Gastroesophageal sphincter (tissue), 4 donors: ENCODE results near the gene CRY2. TPM values are rescaled to one million over a fixed set of nuclear protein-coding genes. Genes with fewer than 3 reads are reported as not detected.

Source experiments
- ATAC-seq: fragments of 150-250 bp; one replicate; pipeline ENCODE4 v1.9.1; 2016; ENCODE audit warnings: mild to moderate bottlenecking, moderate library complexity
- H3K27ac ChIP-seq, 4 donors: fragments of 200-600 bp; sonication (generic) in 3 of 4; 1 replicate in 3 of 4; 2 replicates in 1 of 4; pipeline ENCODE4 v1.5.1; 2016 to 2019
- H3K27me3 ChIP-seq: fragments of 200-600 bp; sonication (generic); one replicate; pipeline ENCODE4 v1.5.1; 2019
- H3K36me3 ChIP-seq, 2 donors: fragments of 200-600 bp; sonication (generic); one replicate each; pipeline ENCODE4 v1.5.1; 2019; ENCODE audit warnings: control low read depth in 1 of 2
- H3K4me1 ChIP-seq, 3 donors: fragments of 200-600 bp; sonication (generic); 1 replicate in 2 of 3; 2 replicates in 1 of 3; pipeline ENCODE4 v1.5.1; 2016 to 2019; ENCODE audit warnings: control low read depth in 2 of 3
- H3K4me3 ChIP-seq, 2 donors: fragments of 200-600 bp; sonication (generic); one replicate each; pipeline ENCODE4 v1.5.1; 2019; ENCODE audit warnings: mild to moderate bottlenecking in 1 of 2, moderate library complexity in 1 of 2
- H3K9me3 ChIP-seq, 3 donors: fragments of 200-600 bp; sonication (generic); one replicate each; pipeline ENCODE4 v1.5.1; 2017 to 2019; ENCODE audit warnings: control low read depth in 2 of 3
- EP300 ChIP-seq: sonication (generic); formaldehyde crosslinking; IDR thresholded peaks from one replicate; pipeline ENCODE4 v1.6.1; 2017; ENCODE audit warnings: antibody characterized with exemption, mild to moderate bottlenecking
- POLR2A ChIP-seq, 2 donors: fragments of 450-650 bp; IDR thresholded peaks; one replicate each; pipeline ENCODE4 v1.6.1; 2017; ENCODE audit warnings: antibody characterized with exemption in 2 of 2, mild to moderate bottlenecking in 2 of 2, moderate library complexity in 1 of 2
- POLR2AphosphoS5 ChIP-seq: sonication (generic); formaldehyde crosslinking; IDR thresholded peaks from one replicate; pipeline ENCODE4 v1.6.1; 2017; ENCODE audit warnings: antibody characterized with exemption
- WGBS, 2 donors: methylation state at CpG; one replicate each; pipeline ENCODE4 v1.1.5; 2018; ENCODE audit warnings: low coverage in 1 of 2; 5-methylcytosine and 5-hydroxymethylcytosine counted together
- total RNA-seq, 4 donors: library from RNA; depleted of rRNA; stranded (reverse); fragments of >200 nt; gene quantifications; one replicate each; pipeline ENCODE4 v1.1.0, GENCODE V29; 2016
- TF ChIP-seq, protein P1 (sequence below), 4 experiments: fragments of 200-600 bp in 2 of 4; fragments of 450-650 bp in 2 of 4; sonication (generic) in 1 of 4; IDR thresholded peaks; one replicate each; pipeline ENCODE4 v1.5.1; 2017 to 2019; ENCODE audit warnings: antibody characterized with exemption in 4 of 4, mild to moderate bottlenecking in 2 of 4, moderate library complexity in 2 of 4

The CRY2 gene
- total RNA-seq, 4 donors from 2014 or later = 38.8 to 82.0 (median 47.7) TPM

DNA sequence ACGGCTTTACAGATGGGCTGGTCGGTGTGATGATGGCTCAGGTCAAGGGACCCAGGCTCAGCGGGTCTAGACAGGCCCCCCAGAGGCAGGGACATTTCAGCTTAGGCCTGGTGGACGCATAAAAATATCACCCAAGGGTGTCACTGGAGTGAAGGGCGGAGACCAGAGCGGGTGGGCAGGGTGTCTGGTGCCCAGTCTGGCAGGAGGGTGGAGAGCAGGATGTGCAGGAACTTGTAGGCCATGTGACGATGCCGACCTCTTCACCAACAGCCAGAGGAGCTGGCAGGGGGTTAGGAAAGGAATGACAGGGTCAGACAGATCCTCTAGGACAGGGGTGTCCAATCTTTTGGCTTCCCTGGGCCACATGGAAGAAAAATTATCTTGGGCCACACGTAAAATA lies 42.7 kb downstream of the CRY2 start:
- Histone ChIP-seq H3K27me3 (peaks cover 13% of the 10 kb centered on the region), H3K4me3 (no peak overlapping the region), H3K36me3 (no peaks in the 10 kb centered on the region), H3K4me1 (peaks cover 0 to 11% (median 3%) of the 10 kb centered on the region in 3 donors), H3K27ac (no peak overlapping the region), H3K9me3 (no peaks in the 10 kb centered on the region)
- 60 to 85% methylated on average over 1 to 7 of the region's 9 CpGs for WGBS, 2 donors
- TF ChIP-seq, protein P1, sequence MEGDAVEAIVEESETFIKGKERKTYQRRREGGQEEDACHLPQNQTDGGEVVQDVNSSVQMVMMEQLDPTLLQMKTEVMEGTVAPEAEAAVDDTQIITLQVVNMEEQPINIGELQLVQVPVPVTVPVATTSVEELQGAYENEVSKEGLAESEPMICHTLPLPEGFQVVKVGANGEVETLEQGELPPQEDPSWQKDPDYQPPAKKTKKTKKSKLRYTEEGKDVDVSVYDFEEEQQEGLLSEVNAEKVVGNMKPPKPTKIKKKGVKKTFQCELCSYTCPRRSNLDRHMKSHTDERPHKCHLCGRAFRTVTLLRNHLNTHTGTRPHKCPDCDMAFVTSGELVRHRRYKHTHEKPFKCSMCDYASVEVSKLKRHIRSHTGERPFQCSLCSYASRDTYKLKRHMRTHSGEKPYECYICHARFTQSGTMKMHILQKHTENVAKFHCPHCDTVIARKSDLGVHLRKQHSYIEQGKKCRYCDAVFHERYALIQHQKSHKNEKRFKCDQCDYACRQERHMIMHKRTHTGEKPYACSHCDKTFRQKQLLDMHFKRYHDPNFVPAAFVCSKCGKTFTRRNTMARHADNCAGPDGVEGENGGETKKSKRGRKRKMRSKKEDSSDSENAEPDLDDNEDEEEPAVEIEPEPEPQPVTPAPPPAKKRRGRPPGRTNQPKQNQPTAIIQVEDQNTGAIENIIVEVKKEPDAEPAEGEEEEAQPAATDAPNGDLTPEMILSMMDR (IDR thresholded peaks at IDR 0.05) = no peak
- TF ChIP-seq POLR2A (IDR thresholded peaks at IDR 0.05) (no peak), EP300 (no peak), POLR2AphosphoS5 (no peak)
- ATAC-seq = no peak

DNA sequence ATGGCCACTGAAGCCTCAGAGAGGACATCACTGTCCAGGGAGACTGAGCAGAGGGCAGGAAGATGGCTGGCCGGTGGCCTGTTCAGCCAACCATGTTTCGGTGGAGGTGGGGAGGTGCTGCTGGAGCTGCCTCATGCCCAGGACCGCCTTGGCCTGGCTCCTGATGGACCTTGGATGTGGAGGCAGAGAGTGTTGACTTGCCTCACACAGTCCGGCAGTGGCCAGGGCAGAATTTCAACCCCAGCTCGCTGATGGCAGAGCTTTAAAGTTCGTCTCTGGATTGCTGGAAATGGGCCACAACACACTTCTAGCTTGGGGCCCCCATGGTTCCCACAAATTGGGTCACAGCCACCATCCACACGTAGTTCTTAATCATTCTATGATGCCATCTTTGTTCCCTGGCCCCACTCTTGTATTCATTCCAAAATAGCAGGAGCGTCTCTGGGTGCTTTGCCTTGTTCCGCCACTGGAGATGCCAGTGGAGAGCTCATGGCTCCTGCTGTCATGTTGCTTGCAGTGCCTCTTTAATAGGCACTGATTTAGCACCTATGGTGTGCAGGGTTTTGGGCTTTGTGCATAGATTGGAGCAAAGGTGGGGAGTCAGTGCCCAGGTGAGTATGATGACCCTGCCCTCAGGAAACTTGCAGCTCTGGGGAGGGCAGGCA lies 43.7 kb downstream of the CRY2 start:
- Histone ChIP-seq H3K36me3 (no peaks in the 10 kb centered on the region), H3K9me3 (no peaks in the 10 kb centered on the region), H3K4me1 (peaks cover 0 to 2% (median 0%) of the 10 kb centered on the region in 3 donors), H3K4me3 (no peak overlapping the region), H3K27me3 (peaks cover 20% of the 10 kb centered on the region), H3K27ac (no peak overlapping the region)
- TF ChIP-seq, protein P1 (IDR thresholded peaks at IDR 0.05) = no peak
- no peak for TF ChIP-seq EP300
- no peak for TF ChIP-seq POLR2AphosphoS5
- TF ChIP-seq POLR2A (IDR thresholded peaks at IDR 0.05) = no peak
- ATAC-seq = no peak
- 80 to 83% methylated on average over 1 to 4 of the region's 9 CpGs for WGBS, 2 donors

DNA sequence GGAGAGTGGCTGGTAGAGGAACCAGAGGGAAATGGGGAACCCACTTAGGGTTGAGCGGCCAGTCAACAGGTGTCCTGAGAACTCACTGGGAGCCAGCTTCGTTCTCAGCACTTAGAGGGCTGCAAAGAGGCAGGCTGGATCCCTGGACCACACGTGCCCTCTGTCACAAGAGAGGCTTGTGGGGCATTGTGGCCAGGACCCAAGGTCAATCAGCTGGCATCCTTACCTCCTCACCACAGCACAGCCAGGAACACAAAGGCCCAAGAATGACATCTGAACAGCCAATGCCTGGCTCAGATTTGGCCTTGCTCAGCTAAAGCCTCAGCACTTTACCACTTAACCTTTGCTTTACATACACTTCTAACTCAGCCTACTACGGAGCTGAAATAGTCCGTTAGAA lies 45.6 kb downstream of the CRY2 start:
- H3K9me3 ChIP-seq = no peaks in the 10 kb centered on the region
- no peak overlapping the region for H3K4me3 ChIP-seq
- no peaks in the 10 kb centered on the region for H3K36me3 ChIP-seq
- 62 to 67% methylated on average over 3 of the region's 5 CpGs for WGBS, 2 donors
- no peaks in the 10 kb centered on the region for H3K4me1 ChIP-seq
- H3K27ac ChIP-seq = no peak overlapping the region
- H3K27me3 ChIP-seq = peaks cover 27% of the 10 kb centered on the region
- no peak for ATAC-seq
- TF ChIP-seq POLR2A (IDR thresholded peaks at IDR 0.05) = no peak
- no peak for TF ChIP-seq EP300
- TF ChIP-seq, protein P1 (IDR thresholded peaks at IDR 0.05) = no peak
- TF ChIP-seq POLR2AphosphoS5 = no peak

DNA sequence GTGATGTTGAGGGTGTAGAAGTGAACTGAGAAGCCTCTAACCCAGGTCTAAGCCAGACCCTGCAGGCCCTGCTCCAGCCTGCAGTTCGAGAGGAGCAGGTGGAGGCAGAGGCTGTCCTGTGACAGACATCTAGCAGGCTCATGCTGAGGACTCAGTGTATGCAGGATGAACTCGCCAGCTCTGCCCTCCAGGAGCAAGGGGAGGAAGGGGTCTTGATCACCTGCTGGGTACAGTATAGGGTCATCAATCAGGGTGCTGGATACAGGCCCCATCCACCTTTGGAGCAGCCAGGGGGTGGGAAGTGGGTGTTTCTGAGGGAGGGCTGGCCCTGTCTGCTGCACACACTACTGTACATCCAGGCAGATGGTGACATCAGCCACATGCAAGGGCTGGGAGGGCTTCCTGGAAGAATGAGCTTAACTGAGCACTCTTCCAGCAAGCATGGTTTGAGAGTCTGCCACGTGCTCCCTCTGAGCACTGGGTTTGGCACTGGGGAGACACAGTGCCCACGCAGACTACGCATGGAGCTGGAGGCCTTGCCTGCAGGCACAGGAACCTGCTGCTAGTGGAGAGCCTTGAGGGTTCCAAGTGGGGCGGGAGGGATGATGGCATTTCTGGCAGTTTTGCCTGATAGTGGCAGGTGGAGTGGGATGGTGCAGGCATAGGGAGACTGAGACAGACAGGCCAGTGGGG lies 47.4 kb downstream of the CRY2 start:
- Histone ChIP-seq H3K4me1 (peaks cover 0 to 15% (median 3%) of the 10 kb centered on the region in 3 donors), H3K27me3 (peaks cover 27% of the 10 kb centered on the region), H3K9me3 (no peaks in the 10 kb centered on the region), H3K36me3 (no peaks in the 10 kb centered on the region), H3K4me3 (no peak overlapping the region), H3K27ac (no peak overlapping the region)
- WGBS, 2 donors = 50% methylated on average over 1 of the region's 6 CpGs; no CpG with 5 or more reads in 1 of the 2 donors
- TF ChIP-seq EP300 = no peak
- TF ChIP-seq POLR2AphosphoS5 = no peak
- TF ChIP-seq POLR2A (IDR thresholded peaks at IDR 0.05) = no peak
- TF ChIP-seq, protein P1 (IDR thresholded peaks at IDR 0.05) = no peak
- no peak for ATAC-seq
